H1 (cell line): ENCODE measurements around the gene ANGPTL2. TPM values are rescaled to one million over a fixed set of nuclear protein-coding genes. Genes with fewer than 3 reads are reported as not detected.

ENCODE experiments used
- CTCF ChIA-PET: fragments of 300-600 bp; sonication (Branson Sonifier 250); formaldehyde crosslinking; loops from one replicate; lab custom pipeline; 2021; ENCODE audit not compliant: partially characterized antibody; lab: Charles Lee
- POLR2A ChIA-PET: fragments of 300-600 bp; sonication (Branson Sonifier 250); formaldehyde crosslinking; loops from one replicate; lab custom pipeline; 2021; ENCODE audit warnings: inconsistent platforms; ENCODE audit not compliant: partially characterized antibody; lab: Charles Lee
- DNase-seq, 2 experiments: peaks; one replicate each; pipeline versions ENCODE4 v3.0.0 to v3.0.0-alpha.2; 2010 to 2022; ENCODE audit warnings: low spot score in 2 of 2, low read depth in 1 of 2, mixed read lengths in 1 of 2
- FAIRE-seq: peaks from 2 replicates; lab custom pipeline; 2011; peaks lifted over from hg19 to GRCh38; lab: Jason Lieb, UNC
- H2AFZ ChIP-seq: 2 replicates; pipeline ENCODE4 v1.8.1; 2012; ENCODE audit warnings: low read length, inconsistent platforms
- H2AK5ac ChIP-seq: 2 replicates; pipeline ENCODE4 v1.6.1; 2013; ENCODE audit warnings: low read depth, low read length
- H2BK120ac ChIP-seq: replicated peaks from 2 replicates; pipeline ENCODE3; 2013; ENCODE audit warnings: low read depth, low read length, inconsistent platforms
- H2BK12ac ChIP-seq: 2 replicates; pipeline ENCODE4 v1.6.1; 2013; ENCODE audit warnings: low read depth, low read length
- H2BK15ac ChIP-seq: 2 replicates; pipeline ENCODE4 v1.6.1; 2013; ENCODE audit warnings: low read length
- H2BK20ac ChIP-seq: 2 replicates; pipeline ENCODE4 v1.6.1; 2013; ENCODE audit warnings: low read length
- H2BK5ac ChIP-seq: 2 replicates; pipeline ENCODE4 v1.6.1; 2013; ENCODE audit warnings: low read depth, low read length
- H3K14ac ChIP-seq: 2 replicates; pipeline ENCODE4 v1.6.1; 2013; ENCODE audit warnings: inconsistent platforms; ENCODE audit not compliant: insufficient read length
- H3K18ac ChIP-seq: 2 replicates; pipeline ENCODE4 v1.6.1; 2013; ENCODE audit warnings: low read length; ENCODE audit errors: extremely low read depth
- H3K23ac ChIP-seq: 2 replicates; pipeline ENCODE4 v1.6.1; 2013; ENCODE audit warnings: inconsistent platforms; ENCODE audit not compliant: insufficient read length
- H3K23me2 ChIP-seq: 2 replicates; pipeline ENCODE4 v1.6.1; 2013; ENCODE audit warnings: low read depth, low read length
- H3K27ac ChIP-seq: 2 replicates; pipeline ENCODE4 v1.6.1; 2011; ENCODE audit warnings: low read depth, low read length, inconsistent platforms
- H3K27me3 ChIP-seq, 4 experiments: replicated peaks in 1 of 4; 1 replicate in 1 of 4; 2 replicates in 3 of 4; pipeline versions ENCODE4 v1.6.1 to v1.8.1; 2011 to 2013; ENCODE audit warnings: low read length in 3 of 4, mild to moderate bottlenecking in 3 of 4, inconsistent platforms in 2 of 4, mixed read lengths in 2 of 4, moderate library complexity in 1 of 4; ENCODE audit not compliant: control insufficient read depth in 3 of 4, insufficient read depth in 3 of 4; ENCODE audit errors: extremely low read depth in 1 of 4
- H3K36me3 ChIP-seq, 4 experiments: 2 replicates each; pipeline versions ENCODE4 v1.6.1 to v1.8.1; 2011 to 2013; ENCODE audit warnings: mild to moderate bottlenecking in 4 of 4, low read length in 3 of 4, moderate library complexity in 2 of 4, control low read depth in 1 of 4, inconsistent platforms in 1 of 4; ENCODE audit not compliant: insufficient read depth in 4 of 4, control insufficient read depth in 2 of 4
- H3K4ac ChIP-seq: replicated peaks from 2 replicates; pipeline ENCODE3; 2013; ENCODE audit warnings: low read length, low read depth, mixed read lengths, inconsistent platforms; ENCODE audit not compliant: insufficient read length
- H3K4me1 ChIP-seq, 4 experiments: replicated peaks in 1 of 4; 1 replicate in 1 of 4; 2 replicates in 3 of 4; pipeline versions ENCODE4 v1.6.1 to v1.8.1; 2011 to 2013; ENCODE audit warnings: low read length in 3 of 4, inconsistent platforms in 2 of 4, mixed read lengths in 1 of 4; ENCODE audit not compliant: insufficient read depth in 4 of 4, control insufficient read depth in 3 of 4
- H3K4me2 ChIP-seq, 2 experiments: 2 replicates each; pipeline versions ENCODE4 v1.6.1 to v1.8.1; 2011 to 2013; ENCODE audit warnings: low read depth in 2 of 2, low read length in 2 of 2, control low read depth in 1 of 2, inconsistent platforms in 1 of 2, mild to moderate bottlenecking in 1 of 2; ENCODE audit not compliant: insufficient read depth in 1 of 2
- H3K4me3 ChIP-seq, 4 experiments: fragments of 200-600, 300-600 bp in 1 of 4; sonication (generic), shearing (Covaris generic), sonication (Bioruptor Twin) in 1 of 4; 2 replicates each; pipeline versions ENCODE4 v1.5.1 to v1.8.1; 2011 to 2016; ENCODE audit warnings: low read length in 4 of 4, low read depth in 3 of 4, control low read depth in 2 of 4, inconsistent platforms in 2 of 4, mild to moderate bottlenecking in 2 of 4, mixed read lengths in 1 of 4, moderate library complexity in 1 of 4; ENCODE audit not compliant: insufficient read depth in 2 of 4; ENCODE audit errors: extremely low read depth in 1 of 4
- H3K56ac ChIP-seq: replicated peaks from 2 replicates; pipeline ENCODE3; 2013; ENCODE audit warnings: low read depth, mild to moderate bottlenecking, mixed read lengths, low read length, inconsistent platforms; ENCODE audit not compliant: insufficient read length
- H3K79me1 ChIP-seq: 2 replicates; pipeline ENCODE4 v1.6.1; 2013; ENCODE audit warnings: low read depth, low read length, control low read depth
- H3K79me2 ChIP-seq, 2 experiments: 2 replicates each; pipeline versions ENCODE4 v1.6.1 to v1.8.1; 2012 to 2013; ENCODE audit warnings: low read length in 2 of 2, mild to moderate bottlenecking in 2 of 2, inconsistent platforms in 1 of 2; ENCODE audit not compliant: insufficient read depth in 2 of 2, control insufficient read depth in 1 of 2
- H3K9ac ChIP-seq, 4 experiments: replicated peaks in 1 of 4; 1 replicate in 1 of 4; 2 replicates in 3 of 4; pipeline versions ENCODE4 v1.6.1 to v1.8.1; 2011 to 2013; ENCODE audit warnings: low read depth in 3 of 4, low read length in 3 of 4, control low read depth in 2 of 4, mild to moderate bottlenecking in 2 of 4, moderate library complexity in 2 of 4, inconsistent platforms in 1 of 4; ENCODE audit errors: extremely low read depth in 1 of 4
- H3K9me3 ChIP-seq, 2 experiments: 2 replicates each; pipeline versions ENCODE4 v1.6.1 to v1.8.1; 2012 to 2013; ENCODE audit warnings: mild to moderate bottlenecking in 2 of 2, moderate library complexity in 2 of 2, control low read depth in 1 of 2, inconsistent platforms in 1 of 2, low read depth in 1 of 2, low read length in 1 of 2, mixed read lengths in 1 of 2; ENCODE audit not compliant: insufficient read depth in 2 of 2
- H4K20me1 ChIP-seq, 2 experiments: replicated peaks in 1 of 2; 2 replicates each; pipeline versions ENCODE3 to v1.8.1; 2011 to 2013; ENCODE audit warnings: inconsistent platforms in 2 of 2, low read length in 2 of 2, mild to moderate bottlenecking in 1 of 2; ENCODE audit not compliant: insufficient read depth in 2 of 2, control insufficient read depth in 1 of 2
- H4K5ac ChIP-seq: 2 replicates; pipeline ENCODE4 v1.6.1; 2013; ENCODE audit warnings: low read length, low read depth, mixed read lengths, inconsistent platforms; ENCODE audit not compliant: insufficient read length
- H4K8ac ChIP-seq: 2 replicates; pipeline ENCODE4 v1.8.0; 2013; ENCODE audit warnings: mild to moderate bottlenecking, moderate library complexity, low read length, inconsistent platforms; ENCODE audit not compliant: insufficient read depth; ENCODE audit errors: extremely low read depth
- H4K91ac ChIP-seq: replicated peaks from 2 replicates; pipeline ENCODE3; 2013; ENCODE audit warnings: low read length, mixed read lengths, inconsistent platforms; ENCODE audit not compliant: insufficient read length
- ATF3 ChIP-seq: IDR thresholded peaks from 2 replicates; pipeline ENCODE4 v1.6.1; 2011; ENCODE audit warnings: low read depth, mild to moderate bottlenecking, low read length; ENCODE audit not compliant: insufficient read depth
- CHD1 ChIP-seq: IDR thresholded peaks from 2 replicates; pipeline ENCODE4 v1.6.1; 2012; ENCODE audit warnings: low read depth, low read length, improper control_type of control experiment
- CHD2 ChIP-seq: IDR thresholded peaks from 2 replicates; pipeline ENCODE4 v1.6.1; 2012; ENCODE audit warnings: low read length, improper control_type of control experiment
- KDM5A ChIP-seq: fragments of 200-600 bp; IDR thresholded peaks from 2 replicates; pipeline ENCODE4 v1.7.1; 2012; ENCODE audit warnings: mild to moderate bottlenecking, low read length, inconsistent platforms, mixed read lengths
- SRF ChIP-seq: IDR thresholded peaks from 2 replicates; pipeline ENCODE4 v1.6.1; 2011; ENCODE audit warnings: mild to moderate bottlenecking, low read depth, low read length, moderate library complexity
- SUZ12 ChIP-seq: fragments of 200-600 bp; sonication (generic); IDR thresholded peaks from 2 replicates; pipeline ENCODE4 v1.6.1; 2012; ENCODE audit warnings: mild to moderate bottlenecking, inconsistent platforms, low read length, moderate library complexity, mixed read lengths
- ZNF274 ChIP-seq: IDR thresholded peaks from 2 replicates; pipeline ENCODE4 v1.7.0; 2012; ENCODE audit warnings: low read length, borderline replicate concordance; ENCODE audit errors: extremely low read depth
- WGBS, 2 experiments: shearing (Covaris generic) in 1 of 2; methylation state at CpG; one replicate each; pipeline versions ENCODE4 v1.1.6 to v1.1.7; 2013 to 2015; ENCODE audit warnings: low lambda C conversion rate in 2 of 2, mixed read lengths in 2 of 2, inconsistent platforms in 1 of 2, low coverage in 1 of 2, missing lambda C conversion rate in 1 of 2; ENCODE audit not compliant: insufficient replicate concordance in 2 of 2, insufficient coverage in 1 of 2, insufficient read length in 1 of 2; ENCODE audit errors: extremely low coverage in 1 of 2, missing lambda C conversion rate in 1 of 2; 5-methylcytosine and 5-hydroxymethylcytosine counted together
- polyA plus RNA-seq, 7 experiments: library from polyadenylated mRNA; depleted of rRNA in 3 of 7; stranded (reverse) in 5 of 7; unstranded in 2 of 7; fragments of >200 nt in 5 of 7; fragments of 200-250 nt in 2 of 7; gene quantifications; 1 replicate in 5 of 7; 2 replicates in 1 of 7; 4 replicates in 1 of 7; pipeline versions ENCODE4 v1.2.1 to v1.2.3, GENCODE V29; 2011 to 2013; ENCODE audit warnings: missing spikeins in 2 of 7, mixed read lengths in 2 of 7
- total RNA-seq: library from RNA; stranded (reverse); fragmentation: NEBNext Ultra II Directional; extraction: Animal tissue kit (Norgen Biotek cat#: 25700); gene quantifications from 2 replicates; pipeline ENCODE4 v1.2.1, GENCODE V29; 2021

ANGPTL2 gene
- total and polyA plus RNA-seq, 2 of the 8 experiments (the other 6 are each of a cell fraction or from before 2014, with no cell fraction given), result 9.0 to 10.6 TPM

GRCh38 chr9:127084076-127085039 lies 38.1 kb downstream of the ANGPTL2 start:
- Histone ChIP-seq H4K8ac (no peak overlapping the region), H3K27ac (no peak overlapping the region), H4K5ac (no peak overlapping the region), H4K20me1 (peaks cover 0 to 2% of the 10 kb centered on the region in 2 experiments), H3K23me2 (no peaks in the 10 kb centered on the region), H3K56ac (no peak overlapping the region), H3K36me3 (no peaks in the 10 kb centered on the region), H3K18ac (no peak overlapping the region), H3K4me1 (no peaks in the 10 kb centered on the region; a peak in 1 of 7 replicates), H2BK5ac (no peak overlapping the region), H3K79me2 (no peaks in the 10 kb centered on the region), H3K4me3 (no peak overlapping the region), H2AFZ (no peak overlapping the region), H2BK120ac (no peak overlapping the region), H3K9me3 (no peaks in the 10 kb centered on the region), H3K79me1 (no peaks in the 10 kb centered on the region), H3K14ac (no peak overlapping the region), H3K27me3 (no peaks in the 10 kb centered on the region), H3K23ac (no peak overlapping the region), H3K4me2 (no peak overlapping the region), H2AK5ac (no peak overlapping the region), H4K91ac (no peak overlapping the region), H3K9ac (no peak overlapping the region), H2BK20ac (0 out of 2 replicates have a peak overlapping the region, but pooled peaks have one; percentile 36), H2BK15ac (no peak overlapping the region), H2BK12ac (no peak overlapping the region), H3K4ac (no peak overlapping the region)
- ChIA-PET POLR2A (interaction anchor here (1.5 kb wide), 1 partner anchor 46 kb away, joined by 3 read pairs; no protein-coding TSS in a partner anchor), CTCF (interaction anchor here (0.6 to 1.7 kb wide), 3 partner anchors 10 to 114 kb away, joined by 3 read pairs; no protein-coding TSS in a partner anchor)
- DNase-seq, result no peak
- WGBS, 2 experiments, result 90% methylated on average over 11 of the region's 12 CpGs; no CpG with 5 or more reads in 1 of the 2 experiments
- FAIRE-seq, result no peak
- no peak for TF ChIP-seq CHD2
- TF ChIP-seq KDM5A, result no peak
- TF ChIP-seq ATF3, result no peak
- no peak for TF ChIP-seq CHD1
- no peak for TF ChIP-seq SRF
- TF ChIP-seq SUZ12, result no peak
- TF ChIP-seq ZNF274, result no peak
